MG63 (cell line): Measurements from ENCODE around the gene RETREG1. TPM values are rescaled to one million over a fixed set of nuclear protein-coding genes. Genes with fewer than 3 reads are reported as not detected.
A peak's percentile ranks its signal among the peaks of the same experiment; 100 is the strongest.
"Not testable (repeated sequence)": the region's sequence is repeated elsewhere in the genome, so short reads cannot be mapped to it uniquely, and the experiment has no call there.

Source experiments
- DNase-seq: peaks from one replicate; pipeline ENCODE4 v3.0.0-alpha.2; 2020
- H3K27me3 ChIP-seq: fragments of 250-450 bp; sonication (Bioruptor Pico); 2 replicates; pipeline ENCODE4 v1.5.1; 2020; ENCODE audit warnings: mild to moderate bottlenecking, moderate library complexity
- H3K36me3 ChIP-seq: fragments of 250-450 bp; sonication (Bioruptor Pico); 2 replicates; pipeline ENCODE4 v1.5.1; 2020; ENCODE audit warnings: mild to moderate bottlenecking, moderate library complexity
- H3K4me3 ChIP-seq: fragments of 250-450 bp; sonication (Bioruptor Pico); 2 replicates; pipeline ENCODE4 v1.5.1; 2020; ENCODE audit warnings: mild to moderate bottlenecking, moderate library complexity
- H3K9me3 ChIP-seq: fragments of 250-450 bp; sonication (Bioruptor Pico); 2 replicates; pipeline ENCODE4 v1.5.1; 2020; ENCODE audit warnings: mild to moderate bottlenecking, moderate library complexity
- total RNA-seq: library from RNA; depleted of rRNA; stranded (reverse); fragments of >200 nt; shearing (Covaris generic); gene quantifications from 2 replicates; pipeline ENCODE4 v1.2.3, GENCODE V29; 2014; ENCODE audit warnings: low replicate concordance

The RETREG1 gene
- total RNA-seq, 1 experiment from 2014 or later: 0.16 TPM

DNA sequence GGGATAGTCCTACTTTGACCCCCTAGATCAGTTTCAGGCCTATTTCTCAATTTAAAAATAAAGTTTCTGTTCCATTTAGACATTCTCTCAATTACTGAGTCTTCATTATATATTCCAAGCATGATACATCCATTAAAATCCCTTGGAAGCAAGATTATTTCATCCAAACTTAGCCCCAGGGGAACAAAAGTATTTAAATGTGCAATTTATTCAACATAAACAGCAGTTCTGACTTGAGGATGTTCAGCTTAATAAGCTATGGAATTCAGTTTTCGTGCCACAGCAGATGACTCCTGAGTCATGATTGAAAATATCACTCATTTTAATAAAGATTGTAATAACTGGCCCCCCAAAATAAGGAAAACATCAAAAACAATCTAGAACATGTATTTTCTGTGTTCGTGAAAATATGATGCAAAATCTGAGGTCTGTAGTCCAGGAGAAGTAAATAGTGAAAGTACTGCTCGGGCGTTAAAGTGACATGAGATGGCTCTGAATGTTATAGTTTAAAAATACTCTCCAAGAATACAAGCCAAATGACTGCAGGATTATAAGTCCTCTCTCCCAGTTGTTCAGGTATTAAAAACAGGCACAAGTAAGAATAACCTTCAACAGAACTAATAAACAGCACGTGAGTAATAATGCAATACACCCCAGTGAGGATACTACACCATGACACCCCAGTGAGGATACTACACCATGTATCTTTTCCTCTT lies 67.1 kb downstream of the RETREG1 start:
- Histone ChIP-seq H3K36me3 (no peaks in the 10 kb centered on the region), H3K27me3 (no peaks in the 10 kb centered on the region), H3K4me3 (no peak overlapping the region), H3K9me3 (no peaks in the 10 kb centered on the region)
- DNase-seq: no peak

DNA sequence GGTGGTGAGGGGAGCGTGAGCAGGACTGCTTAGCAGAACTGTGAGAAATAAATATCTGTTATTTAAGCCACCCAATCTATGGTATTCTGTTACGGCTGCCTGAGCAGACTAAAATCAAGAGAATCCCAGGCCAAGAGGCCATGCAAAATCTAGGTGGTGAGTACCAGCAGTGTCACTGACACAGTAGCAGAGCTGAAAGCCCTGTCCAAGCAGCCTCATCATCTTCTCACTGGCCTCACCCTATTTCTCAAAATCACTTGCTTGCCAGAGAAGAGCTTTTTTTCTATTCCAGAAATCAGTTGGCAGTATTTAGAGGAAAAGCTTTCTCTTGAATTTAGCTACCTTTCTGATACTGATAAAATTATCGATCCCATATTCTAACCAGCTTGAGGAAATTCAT lies 68.0 kb downstream of the RETREG1 start:
- H3K36me3 ChIP-seq: no peaks in the 10 kb centered on the region
- no peaks in the 10 kb centered on the region for H3K9me3 ChIP-seq
- H3K27me3 ChIP-seq: no peaks in the 10 kb centered on the region
- no peak overlapping the region for H3K4me3 ChIP-seq
- DNase-seq: no peak

DNA sequence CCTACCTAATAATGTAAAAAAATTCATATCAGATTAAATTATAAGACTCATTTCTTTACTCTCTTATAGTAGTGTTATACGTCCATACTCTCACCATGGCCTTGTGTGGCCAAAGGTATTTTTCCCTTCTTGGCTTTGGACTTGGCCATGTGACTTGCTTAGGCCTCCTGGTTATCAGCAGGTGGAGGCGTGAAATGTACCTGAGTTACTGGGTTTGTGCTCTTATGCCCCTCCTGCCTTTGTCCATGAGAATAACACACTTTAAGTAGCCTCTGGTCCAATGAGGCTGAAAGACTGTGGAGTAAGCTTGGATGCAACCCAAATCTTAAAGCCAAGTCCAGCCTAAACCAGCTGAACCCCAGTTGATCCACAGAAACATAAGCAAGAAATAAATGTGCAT lies 68.7 kb downstream of the RETREG1 start:
- DNase-seq: no peak
- H3K4me3 ChIP-seq: no peak overlapping the region
- no peaks in the 10 kb centered on the region for H3K36me3 ChIP-seq
- H3K27me3 ChIP-seq: no peaks in the 10 kb centered on the region
- no peaks in the 10 kb centered on the region for H3K9me3 ChIP-seq

DNA sequence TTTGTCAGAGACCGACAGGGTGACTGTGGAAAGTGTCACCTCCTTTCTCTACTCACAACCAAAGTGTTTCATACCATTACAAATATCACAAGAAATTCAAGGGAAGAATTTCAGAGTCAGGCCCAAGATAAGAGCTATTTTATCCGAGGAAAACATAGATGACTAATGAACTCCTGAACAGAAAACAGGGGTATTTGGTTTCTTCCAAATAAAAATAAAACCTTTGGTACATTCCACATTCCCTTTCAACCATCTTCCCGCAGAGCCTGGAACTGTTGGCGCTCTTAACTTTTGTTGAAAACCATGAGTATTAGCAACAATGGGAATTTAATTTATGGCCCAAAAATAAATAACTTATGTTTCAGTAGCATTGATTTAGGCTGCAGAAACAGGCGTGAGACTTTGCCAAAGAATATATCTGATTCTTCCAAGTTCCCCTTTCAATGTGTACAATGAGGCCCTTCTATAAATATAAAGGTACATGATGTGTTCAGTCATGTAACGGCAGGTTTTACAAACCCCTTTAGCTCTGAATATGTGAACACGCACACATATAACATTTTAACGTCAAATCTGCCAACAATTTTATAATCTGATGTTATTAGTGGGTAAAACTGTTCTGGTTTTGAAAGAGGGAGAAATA lies 69.5 kb downstream of the RETREG1 start:
- Histone ChIP-seq H3K36me3 (no peaks in the 10 kb centered on the region), H3K9me3 (no peaks in the 10 kb centered on the region), H3K27me3 (no peaks in the 10 kb centered on the region), H3K4me3 (no peak overlapping the region)
- DNase-seq: no peak

DNA sequence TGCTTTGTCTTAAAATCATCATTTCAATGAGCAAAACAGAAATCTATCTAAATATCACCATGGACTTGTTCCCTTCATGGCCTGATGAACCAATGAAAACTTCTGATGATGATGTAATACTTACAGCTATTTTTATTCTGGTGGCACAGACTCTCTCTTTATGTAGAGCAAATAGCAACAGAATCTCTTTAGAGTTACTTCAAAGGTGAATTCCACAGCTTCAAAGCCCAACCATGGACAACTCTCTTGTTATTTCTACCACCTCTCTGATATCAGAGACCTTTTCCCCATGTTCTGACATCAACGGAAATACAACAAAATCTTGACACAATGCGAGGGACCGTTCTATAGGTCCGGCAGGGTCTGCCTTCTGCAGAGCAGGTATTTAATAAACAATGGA lies 70.1 kb downstream of the RETREG1 start:
- DNase-seq: no peak
- H3K36me3 ChIP-seq: no peaks in the 10 kb centered on the region
- no peaks in the 10 kb centered on the region for H3K9me3 ChIP-seq

GRCh38 chr5:16544607-16545374 lies 72.0 kb downstream of the RETREG1 start:
- Histone ChIP-seq H3K4me3 (no peak overlapping the region), H3K36me3 (no peaks in the 10 kb centered on the region), H3K27me3 (no peaks in the 10 kb centered on the region), H3K9me3 (no peaks in the 10 kb centered on the region)
- DNase-seq: no peak

More for the DNA sequence above, 70.1 kb downstream of the RETREG1 start:
- no peaks in the 10 kb centered on the region for H3K27me3 ChIP-seq
- H3K4me3 ChIP-seq: no peak overlapping the region

GRCh38 chr5:16543206-16543605 lies 73.6 kb downstream of the RETREG1 start:
- peak; percentile 78 for DNase-seq

DNA sequence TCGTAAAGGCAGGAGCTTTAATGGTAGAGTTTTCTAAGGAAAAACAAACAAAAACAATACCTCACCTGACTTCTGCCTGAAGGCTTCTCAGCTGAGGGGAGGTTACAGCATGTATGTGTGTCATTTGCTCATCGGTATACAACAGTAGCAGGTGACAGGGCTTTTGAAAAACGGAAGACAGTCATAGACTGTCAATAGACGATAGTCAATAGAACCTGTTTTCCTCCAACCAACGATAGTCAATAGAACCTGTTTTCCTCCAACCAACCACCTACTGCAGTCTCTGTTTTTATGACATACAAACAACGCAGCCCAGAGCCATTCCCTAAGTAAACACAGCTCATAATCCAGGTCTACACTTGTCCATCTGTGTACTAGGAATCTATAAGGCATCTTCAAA lies 74.6 kb downstream of the RETREG1 start:
- H3K27me3 ChIP-seq: no peaks in the 10 kb centered on the region
- H3K9me3 ChIP-seq: no peaks in the 10 kb centered on the region; the same call in 1 of the 2 replicates
- H3K4me3 ChIP-seq: no peak overlapping the region
- no peak for DNase-seq
- no peaks in the 10 kb centered on the region for H3K36me3 ChIP-seq

More at GRCh38 chr5:16543206-16543605, 73.6 kb downstream of the RETREG1 start:
- H3K36me3 ChIP-seq, H3K27me3 ChIP-seq, H3K9me3 ChIP-seq, H3K4me3 ChIP-seq: not testable (repeated sequence)

DNA sequence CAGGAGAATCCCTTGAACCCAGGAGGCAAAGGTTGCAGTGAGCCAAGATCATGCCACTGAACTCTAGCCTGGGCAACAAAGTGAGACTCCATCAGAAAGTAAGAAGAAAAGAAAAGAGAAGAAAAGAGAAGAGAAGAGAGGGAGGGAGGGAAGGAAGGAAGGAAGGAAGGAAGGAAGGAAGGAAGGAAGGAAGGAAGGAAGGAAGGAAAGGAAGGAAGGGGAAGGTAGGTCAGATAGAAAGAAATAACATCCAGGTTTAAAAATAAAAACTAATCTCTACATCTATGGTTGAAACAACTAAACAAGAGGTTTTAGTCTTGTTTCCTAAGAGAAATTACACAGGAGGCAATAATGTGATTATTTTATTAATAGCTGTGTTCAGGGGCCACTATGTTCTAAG lies 75.2 kb downstream of the RETREG1 start:
- H3K27me3 ChIP-seq, H3K9me3 ChIP-seq, DNase-seq, H3K36me3 ChIP-seq, H3K4me3 ChIP-seq: not testable (repeated sequence)

- H3K9me3 ChIP-seq: no peaks in the 10 kb centered on the region; the same call in none of the 2 replicates
- peak; percentile 45 for DNase-seq
- no peaks in the 10 kb centered on the region for H3K27me3 ChIP-seq
- no peaks in the 10 kb centered on the region for H3K36me3 ChIP-seq
- no peak overlapping the region for H3K4me3 ChIP-seq
Measured at GRCh38 chr5:16540421-16540820, 76.4 kb downstream of the RETREG1 start.

DNA sequence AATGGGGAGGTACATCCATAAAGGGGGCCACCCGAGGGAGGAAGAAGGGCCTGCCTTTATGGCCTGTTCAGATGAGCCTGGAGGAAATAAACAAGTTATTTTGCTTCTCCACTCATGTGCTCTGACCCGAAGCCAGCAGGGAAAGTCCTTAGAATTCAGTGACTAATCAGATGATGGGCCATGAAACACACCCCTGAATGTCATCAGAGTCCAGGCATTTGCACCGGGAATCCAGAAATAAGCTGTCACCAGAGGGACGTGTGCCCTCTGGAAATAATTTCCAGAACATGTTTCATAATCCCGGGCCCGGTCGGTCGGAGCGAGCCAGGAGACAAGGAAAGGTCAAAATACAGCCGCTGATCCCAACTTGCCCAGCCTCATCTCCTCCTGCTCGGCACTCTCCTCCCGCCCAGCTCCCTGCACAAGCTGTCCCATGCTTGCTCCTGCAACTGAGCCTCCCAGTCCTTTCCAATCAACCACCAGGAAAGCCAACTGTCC lies 77.6 kb downstream of the RETREG1 start:
- Histone ChIP-seq H3K4me3 (no peak overlapping the region), H3K9me3 (no peaks in the 10 kb centered on the region; the same call in none of the 2 replicates), H3K36me3 (no peaks in the 10 kb centered on the region), H3K27me3 (no peaks in the 10 kb centered on the region)
- peak; percentile 71 for DNase-seq

DNA sequence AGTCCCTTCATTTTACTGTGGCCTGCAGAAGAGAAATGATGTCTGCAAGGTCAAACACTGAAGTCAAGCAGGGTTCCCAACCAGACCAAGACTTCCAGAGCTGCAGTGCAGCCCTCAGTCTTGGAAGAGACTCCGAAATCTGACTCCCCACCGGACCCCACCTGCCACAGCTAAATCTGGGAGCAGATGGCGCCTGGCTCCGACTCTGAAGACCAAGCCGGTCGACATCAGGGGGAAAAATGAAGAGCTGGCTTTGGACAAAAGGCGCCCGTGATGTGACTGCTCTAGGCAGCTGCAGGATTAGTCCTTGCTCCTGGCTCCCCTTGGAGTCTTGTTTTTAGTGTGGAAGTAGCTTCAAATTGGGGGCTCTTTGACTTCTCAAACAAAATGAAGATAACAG lies 78.8 kb downstream of the RETREG1 start:
- DNase-seq: no peak
- H3K4me3 ChIP-seq: no peak overlapping the region
- H3K36me3 ChIP-seq: no peaks in the 10 kb centered on the region
- no peaks in the 10 kb centered on the region for H3K27me3 ChIP-seq
- no peaks in the 10 kb centered on the region; the same call in none of the 2 replicates for H3K9me3 ChIP-seq

- DNase-seq: no peak
- Histone ChIP-seq H3K9me3 (no peaks in the 10 kb centered on the region; the same call in none of the 2 replicates), H3K27me3 (no peaks in the 10 kb centered on the region)
Measured at GRCh38 chr5:16536818-16537217, 80.0 kb downstream of the RETREG1 start.

DNA sequence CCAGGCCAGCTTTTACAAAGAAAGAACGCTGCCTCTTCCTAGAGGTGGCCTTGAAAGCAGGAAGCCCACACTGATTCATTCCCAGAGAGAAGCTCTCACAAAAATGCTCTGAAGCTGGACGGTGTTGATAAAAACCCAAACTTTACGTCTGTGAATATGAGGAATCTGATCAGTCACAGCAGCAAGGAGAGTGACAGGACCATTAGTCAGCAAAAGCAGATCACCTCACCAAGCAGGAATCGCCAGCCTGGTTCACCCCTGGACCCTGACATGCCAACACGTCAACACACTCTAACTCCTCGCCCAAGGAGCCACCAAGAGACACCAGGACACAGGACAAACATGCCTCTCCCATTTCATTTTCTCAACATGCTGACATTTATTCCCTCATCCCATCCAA lies 80.6 kb downstream of the RETREG1 start:
- H3K27me3 ChIP-seq: no peaks in the 10 kb centered on the region
- no peak overlapping the region for H3K4me3 ChIP-seq
- DNase-seq: peak; percentile 25
- H3K9me3 ChIP-seq: no peaks in the 10 kb centered on the region; the same call in none of the 2 replicates
- H3K36me3 ChIP-seq: no peaks in the 10 kb centered on the region

More at GRCh38 chr5:16536818-16537217, 80.0 kb downstream of the RETREG1 start:
- Histone ChIP-seq H3K4me3 (no peak overlapping the region), H3K36me3 (no peaks in the 10 kb centered on the region)

DNA sequence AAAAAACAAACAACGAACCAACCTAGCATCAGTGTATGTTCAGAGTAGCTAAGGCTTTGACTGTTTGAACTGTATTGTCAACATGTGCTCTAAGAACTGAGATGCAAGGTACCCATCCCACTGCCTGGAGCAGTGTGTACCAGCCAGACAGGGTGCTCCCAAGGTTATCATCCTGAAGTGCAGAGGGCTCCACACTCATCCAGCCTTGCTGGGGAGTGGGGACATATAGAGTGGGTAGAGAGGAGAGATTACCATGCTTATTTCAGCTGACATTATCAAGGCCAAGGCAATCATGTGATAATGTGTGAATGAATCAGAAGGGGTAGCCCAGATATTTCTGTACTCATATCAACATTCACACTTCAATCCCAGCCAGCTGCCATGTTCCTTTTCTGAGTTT lies 82.5 kb downstream of the RETREG1 start:
- Histone ChIP-seq H3K4me3 (no peak overlapping the region), H3K36me3 (no peaks in the 10 kb centered on the region), H3K27me3 (no peaks in the 10 kb centered on the region), H3K9me3 (no peaks in the 10 kb centered on the region; the same call in none of the 2 replicates)
- no peak for DNase-seq

DNA sequence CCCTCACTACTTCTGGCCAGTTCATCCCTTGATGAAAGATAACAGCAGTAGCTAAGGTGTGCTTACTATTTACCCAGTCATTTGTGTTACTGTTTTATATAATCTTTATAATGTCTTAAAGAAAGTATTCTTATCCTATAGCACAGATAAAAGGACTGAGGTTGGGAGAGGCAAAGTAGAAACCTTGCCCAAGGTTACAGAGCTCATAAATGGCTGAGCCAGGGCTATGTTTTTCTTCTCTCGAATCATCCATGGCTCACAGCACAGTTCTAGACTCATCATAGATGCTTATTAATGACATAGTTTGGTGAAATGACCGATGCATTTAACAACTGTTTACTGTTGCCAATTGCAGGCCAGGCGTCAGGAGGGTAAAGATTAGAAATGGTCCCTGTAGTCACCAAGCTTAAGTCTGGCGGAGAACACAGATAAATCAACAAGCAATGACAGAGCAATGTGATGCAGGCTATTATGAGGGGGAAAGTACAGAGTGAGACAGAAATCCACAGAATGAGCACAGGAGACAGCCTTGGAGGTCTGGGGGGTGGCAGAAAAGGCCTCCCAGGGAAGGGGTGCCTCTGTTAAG lies 85.6 kb downstream of the RETREG1 start:
- Histone ChIP-seq H3K4me3 (no peak overlapping the region), H3K9me3 (no peaks in the 10 kb centered on the region), H3K27me3 (no peaks in the 10 kb centered on the region), H3K36me3 (no peaks in the 10 kb centered on the region)
- DNase-seq: no peak

- no peaks in the 10 kb centered on the region for H3K36me3 ChIP-seq
- no peak for DNase-seq
- no peak overlapping the region for H3K4me3 ChIP-seq
- no peaks in the 10 kb centered on the region for H3K9me3 ChIP-seq
- H3K27me3 ChIP-seq: no peaks in the 10 kb centered on the region
Measured at GRCh38 chr5:16529306-16529705, 87.5 kb downstream of the RETREG1 start.
